NCI-H774 (cell line): ENCODE data around the gene IGSF8.
"Not testable (repeated sequence)": the region's sequence is repeated elsewhere in the genome, so short reads cannot be mapped to it uniquely, and the experiment has no call there.

ENCODE experiments used
- DNase-seq: peaks from one replicate; lab custom pipeline; 2025; lab: John Stamatoyannopoulos, UW

The IGSF8 gene

GRCh38 chr1:160126342-160126741 is 27.9 kb upstream of the IGSF8 start:
- not testable (repeated sequence) for DNase-seq

- no peak for DNase-seq
These were observed 27.3 kb upstream of the IGSF8 start for GRCh38 chr1:160125746-160126145.

DNA sequence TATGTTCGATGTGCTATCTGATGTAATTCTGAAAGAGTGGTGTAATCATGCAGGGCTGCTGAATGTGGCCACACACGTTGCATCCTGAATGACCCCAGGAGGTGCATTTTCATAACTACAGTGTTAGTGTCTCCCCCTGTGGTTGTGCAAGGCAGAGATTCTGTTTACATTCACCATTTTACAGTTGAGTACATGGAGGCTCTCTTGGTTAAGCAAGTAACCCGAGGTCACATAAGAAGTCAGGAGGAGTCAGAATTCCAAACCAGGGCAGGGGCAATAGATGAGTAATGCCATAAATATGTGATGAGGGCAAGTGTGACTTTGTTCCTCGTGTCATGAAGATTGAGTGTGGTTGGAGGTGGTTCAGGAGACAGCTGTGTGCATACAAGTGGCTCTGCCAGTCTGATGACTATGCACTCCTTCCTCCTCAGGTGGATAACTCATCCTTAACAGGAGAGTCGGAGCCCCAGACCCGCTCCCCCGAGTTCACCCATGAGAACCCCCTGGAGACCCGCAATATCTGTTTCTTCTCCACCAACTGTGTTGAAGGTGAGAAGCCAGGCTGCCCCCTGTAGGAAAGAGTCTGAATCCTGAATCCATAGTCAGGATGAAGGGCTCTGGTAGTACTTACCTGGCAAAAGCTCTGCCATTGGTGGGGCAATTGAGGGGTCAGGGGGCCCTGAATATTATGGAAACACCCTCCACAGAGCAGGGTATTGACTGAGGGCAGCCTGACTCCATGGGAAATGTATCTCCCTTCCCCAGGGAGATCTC is 26.5 kb upstream of the IGSF8 start:
- no peak for DNase-seq

GRCh38 chr1:160123726-160124125 is 25.3 kb upstream of the IGSF8 start:
- no peak for DNase-seq

DNA sequence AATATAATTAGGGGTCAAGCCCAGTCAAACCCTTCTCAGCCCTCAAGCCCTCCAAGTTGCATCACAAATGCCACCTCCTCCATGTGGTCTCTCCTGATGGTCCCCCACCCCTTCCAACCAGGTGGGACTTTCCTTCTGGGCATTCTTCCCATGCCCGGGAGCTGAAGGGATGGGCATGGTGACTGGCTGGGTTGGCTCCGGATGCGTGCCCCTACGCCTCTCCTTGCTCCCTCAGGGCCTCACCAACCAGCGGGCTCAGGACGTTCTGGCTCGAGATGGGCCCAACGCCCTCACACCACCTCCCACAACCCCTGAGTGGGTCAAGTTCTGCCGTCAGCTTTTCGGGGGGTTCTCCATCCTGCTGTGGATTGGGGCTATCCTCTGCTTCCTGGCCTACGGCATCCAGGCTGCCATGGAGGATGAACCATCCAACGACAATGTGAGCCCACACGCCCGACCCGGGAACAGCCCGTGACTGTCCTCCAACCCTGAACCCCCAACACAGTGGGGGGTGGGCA is 24.6 kb upstream of the IGSF8 start:
- DNase-seq, result no peak

DNA sequence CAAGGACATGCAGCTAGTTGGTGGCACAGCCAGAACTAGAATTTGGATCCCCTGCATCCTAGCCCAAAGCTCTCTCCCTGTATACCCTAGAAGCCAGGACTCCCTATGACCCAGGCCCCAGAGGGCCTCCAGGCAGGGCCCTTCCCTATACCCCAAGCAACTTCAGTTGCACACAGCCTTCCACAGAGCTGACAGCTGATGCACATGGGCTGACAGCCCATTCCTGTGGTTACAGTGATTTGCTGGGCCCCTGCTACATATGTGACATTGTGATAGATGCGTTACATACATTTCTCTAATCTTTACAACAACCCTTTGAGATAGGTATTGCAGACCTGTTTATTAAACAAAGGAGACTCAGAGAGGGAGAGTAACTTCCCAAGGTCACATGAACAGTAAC is 23.0 kb upstream of the IGSF8 start:
- no peak for DNase-seq

- no peak for DNase-seq
These were observed 22.4 kb upstream of the IGSF8 start for GRCh38 chr1:160120797-160121196.

DNA sequence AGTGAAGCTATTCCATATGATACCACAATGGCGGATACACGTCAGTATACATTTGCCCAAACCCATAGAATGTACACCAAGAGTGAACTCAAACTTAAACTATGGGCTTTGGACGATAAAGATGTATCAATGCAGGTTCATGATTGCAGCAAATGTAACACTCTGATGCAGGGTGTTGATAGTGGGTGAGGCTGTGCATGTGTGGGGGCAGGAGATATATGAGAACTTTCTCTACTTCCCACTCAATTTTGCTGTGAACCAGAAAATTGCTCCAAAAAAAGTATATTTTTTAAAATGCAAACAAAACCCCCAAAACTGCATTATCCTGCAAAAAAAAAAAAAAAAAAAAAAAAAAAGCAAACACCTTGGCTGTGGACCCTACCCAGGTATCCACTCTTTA is 20.5 kb upstream of the IGSF8 start:
- DNase-seq, result no peak

GRCh38 chr1:160117709-160118183 is 19.3 kb upstream of the IGSF8 start:
- DNase-seq, result no peak

- DNase-seq, result no peak
These were observed 18.9 kb upstream of the IGSF8 start for GRCh38 chr1:160117300-160117699.

- DNase-seq, result no peak
These were observed 18.1 kb upstream of the IGSF8 start for GRCh38 chr1:160116283-160117147.

DNA sequence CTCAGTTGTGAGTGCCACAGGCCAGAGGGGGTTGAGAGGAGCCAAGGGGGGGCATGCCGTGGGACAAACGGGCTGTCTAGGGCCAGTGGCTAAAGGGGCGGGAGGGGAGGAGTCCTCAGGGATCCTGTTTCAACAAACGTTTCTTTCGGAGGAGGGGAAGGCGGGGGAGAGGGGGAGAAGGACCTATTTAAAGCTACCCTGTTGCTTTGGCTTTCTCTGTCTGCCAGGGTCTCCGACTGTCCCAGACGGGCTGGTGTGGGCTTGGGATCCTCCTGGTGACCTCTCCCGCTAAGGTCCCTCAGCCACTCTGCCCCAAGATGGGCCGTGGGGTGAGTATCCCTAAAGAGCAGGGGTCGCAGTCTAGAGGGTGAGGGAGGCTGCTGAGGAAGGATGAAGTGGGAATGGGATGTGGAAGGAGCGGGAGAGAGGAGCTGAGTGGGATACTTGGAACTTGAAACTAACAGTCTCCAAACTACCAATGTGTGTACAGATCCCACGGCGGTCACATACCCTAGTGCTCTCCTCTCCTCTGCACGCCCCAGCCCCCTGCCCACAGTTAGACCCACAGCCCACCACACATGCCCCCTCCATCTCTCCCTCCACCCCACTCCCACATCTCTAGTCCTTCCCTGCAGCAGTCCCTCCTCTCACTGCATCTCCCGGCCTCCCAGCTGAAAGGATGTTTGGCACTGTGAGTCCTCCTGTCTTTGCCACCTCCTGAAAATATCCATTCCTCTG is 17.3 kb upstream of the IGSF8 start, which contains the start of gene ATP1A2:
ATP1A2 (plus strand) TSS at position 215 of the 738 bp plus-strand sequence; CDS start at position 318, 103 bp downstream.
- no peak for DNase-seq

GRCh38 chr1:160114085-160114484 is 15.7 kb upstream of the IGSF8 start:
- no peak for DNase-seq

- DNase-seq, result no peak
These were observed 15.0 kb upstream of the IGSF8 start for GRCh38 chr1:160113407-160113806.

DNA sequence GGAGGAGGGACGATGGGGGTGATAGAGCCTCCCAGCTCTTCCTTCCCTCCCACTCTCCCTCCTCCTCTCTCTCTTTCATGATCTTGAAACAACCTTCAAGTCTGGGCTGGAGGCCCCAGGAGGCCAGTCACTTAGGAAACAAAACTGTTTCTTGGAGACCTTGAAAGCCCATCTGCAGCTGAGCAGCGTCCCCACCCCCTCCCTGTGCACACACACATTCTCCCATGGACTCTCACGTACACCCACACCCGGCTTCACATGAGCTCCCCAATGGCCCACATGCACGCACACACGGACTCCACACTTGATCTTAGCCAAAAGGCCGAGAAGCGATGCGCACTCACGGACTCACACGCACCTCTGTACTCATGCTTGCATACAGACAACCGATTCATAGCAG is 13.9 kb upstream of the IGSF8 start:
- DNase-seq, result no peak

GRCh38 chr1:160111462-160111861 is 13.0 kb upstream of the IGSF8 start:
- DNase-seq, result not testable (repeated sequence)

DNA sequence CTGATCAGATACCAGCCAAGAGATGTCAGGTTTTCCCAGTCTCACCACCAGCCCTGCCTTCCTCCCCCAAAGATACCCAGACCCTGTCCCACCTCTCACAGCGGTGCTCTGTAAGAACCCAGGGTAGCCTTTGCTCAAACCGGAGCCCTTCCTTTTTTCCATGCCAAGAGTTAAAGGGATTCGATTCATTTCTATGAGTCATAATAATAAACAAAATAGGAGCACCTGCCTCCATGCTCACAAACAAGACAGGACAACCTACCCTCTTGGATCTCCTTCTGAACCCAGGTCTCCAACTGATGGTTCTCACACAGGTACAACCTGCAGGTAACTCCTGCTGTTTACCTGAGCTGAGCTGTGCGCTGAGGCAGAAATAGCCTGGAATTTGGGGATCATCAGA is 11.3 kb upstream of the IGSF8 start:
- DNase-seq, result no peak

DNA sequence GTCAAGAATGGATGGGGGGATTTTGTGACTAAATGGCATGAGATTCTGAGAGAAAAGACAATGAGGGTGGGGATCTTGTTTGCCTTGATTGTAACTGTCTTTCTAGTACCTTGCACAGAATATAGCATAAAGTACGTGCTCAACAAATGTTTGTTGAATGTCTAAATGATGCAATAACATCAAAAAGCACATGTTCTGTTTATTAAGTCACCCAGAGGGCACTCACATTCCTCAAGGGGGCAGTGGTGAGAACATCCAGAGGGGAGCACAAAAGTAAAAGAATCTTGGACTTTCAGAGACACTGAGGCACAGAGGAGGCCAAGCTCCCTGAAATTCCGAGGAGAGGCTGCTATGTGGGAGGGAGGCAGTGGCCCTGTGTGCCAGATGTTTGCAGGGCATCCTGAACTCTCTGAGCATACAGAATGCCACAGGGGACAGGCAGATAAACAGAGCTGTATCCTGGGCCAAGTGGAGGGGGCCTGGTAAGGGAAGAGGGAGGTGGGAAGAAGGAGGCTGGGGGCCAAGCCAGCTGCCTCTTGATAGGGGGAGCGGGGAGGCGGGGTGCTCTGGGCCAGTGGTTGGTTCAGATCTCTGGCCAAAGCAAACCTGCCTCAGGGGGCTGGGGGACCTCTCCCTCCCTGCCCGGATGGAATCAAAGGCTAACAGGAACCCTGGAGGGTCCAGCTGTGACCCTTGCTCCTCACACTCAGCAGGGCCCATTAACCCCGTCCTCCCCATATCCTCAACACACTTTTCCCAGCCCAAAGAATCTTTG is 10.7 kb upstream of the IGSF8 start:
- no peak for DNase-seq

GRCh38 chr1:160107512-160107911 is 9.1 kb upstream of the IGSF8 start:
- no peak for DNase-seq

- DNase-seq, result no peak
These were observed 6.7 kb upstream of the IGSF8 start for GRCh38 chr1:160105155-160105554.

GRCh38 chr1:160104486-160104885 is 6.1 kb upstream of the IGSF8 start:
- no peak for DNase-seq
